T-helper 1 cell treated with Interleukin-12 subunit alpha and Interleukin-12 subunit beta and Interleukin-4 antibody, amounts not matched to agents 30 ng/mL and 1 ng/mL, for 36 hours (primary cell): ENCODE measurements around the gene MAML2. TPM values are rescaled to one million over a fixed set of nuclear protein-coding genes. Genes with fewer than 3 reads are reported as not detected.

Experiments
- intact Hi-C: fragments of 100-400 bp; cut with micrococcal nuclease; formaldehyde crosslinking; loops from one replicate; pipeline ENCODE4 v1.15.1; 2024
- total RNA-seq: library from RNA; stranded (reverse); gene quantifications from 2 replicates; pipeline ENCODE4 v1.2.3, GENCODE V29; 2022

The MAML2 gene
- total RNA-seq, 1 donor from 2014 or later, result 14.8 TPM

DNA sequence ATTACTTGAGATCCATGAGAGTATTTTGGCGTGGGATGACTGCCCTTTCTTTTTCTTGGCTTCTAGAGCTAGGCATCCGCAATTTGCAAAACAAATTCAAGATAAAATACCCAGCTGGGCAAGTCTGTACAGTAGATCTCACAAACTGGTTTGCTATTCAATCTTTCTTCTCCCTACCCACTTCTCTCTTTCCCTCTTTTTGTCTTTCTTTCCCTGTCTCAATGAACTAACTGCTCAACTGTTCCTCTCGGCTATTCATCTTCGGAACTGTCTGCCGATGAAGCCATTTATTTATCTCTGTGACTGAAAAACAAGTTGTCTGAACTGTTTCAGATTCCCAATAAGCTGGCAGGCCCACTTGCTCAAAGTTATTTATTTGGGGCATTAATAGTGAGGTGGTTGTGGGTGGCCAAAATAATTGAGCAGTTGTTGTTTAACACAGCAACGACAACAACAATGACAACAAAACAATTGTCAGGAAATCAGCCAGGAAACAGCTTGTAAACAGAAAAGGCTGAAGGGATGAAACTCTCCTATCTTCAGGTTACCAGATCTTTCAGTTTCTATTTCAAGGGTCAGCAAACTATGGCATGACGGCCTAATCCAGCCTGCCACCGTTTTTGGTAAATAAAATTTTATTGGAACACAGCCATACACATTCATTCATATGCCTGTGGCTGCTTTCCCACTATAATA is 343.1 kb downstream of the MAML2 start:
- intact Hi-C loops, result no loop called here

DNA sequence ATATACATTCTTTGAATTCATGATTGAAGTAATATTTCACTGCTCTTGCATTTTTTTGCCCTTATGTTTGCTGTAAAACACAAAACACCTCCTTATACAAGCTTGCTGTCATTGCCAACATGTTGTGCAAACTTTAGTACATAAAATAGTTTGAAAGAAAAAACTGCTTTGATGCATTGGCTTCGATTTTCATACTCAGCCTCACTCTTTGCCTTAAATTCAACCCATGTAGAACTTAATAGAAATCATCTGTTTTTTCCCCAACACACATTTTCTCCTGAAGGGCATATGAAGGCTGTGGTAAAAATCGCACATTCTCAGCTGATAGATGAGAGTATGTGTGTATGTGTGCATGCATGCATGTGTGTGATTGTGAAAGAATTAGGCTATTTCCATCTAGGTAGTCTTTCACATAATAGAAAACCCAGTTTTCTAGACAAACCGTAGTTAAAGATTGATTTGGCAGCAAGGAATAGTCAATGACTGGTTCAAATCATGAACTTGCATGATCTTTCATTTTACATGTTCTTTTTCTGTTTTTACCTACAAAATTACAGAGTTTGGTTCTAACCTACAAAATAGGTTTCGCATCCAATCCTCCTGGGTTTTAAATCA is 346.3 kb downstream of the MAML2 start:
- intact Hi-C loops, result no loop called here

DNA sequence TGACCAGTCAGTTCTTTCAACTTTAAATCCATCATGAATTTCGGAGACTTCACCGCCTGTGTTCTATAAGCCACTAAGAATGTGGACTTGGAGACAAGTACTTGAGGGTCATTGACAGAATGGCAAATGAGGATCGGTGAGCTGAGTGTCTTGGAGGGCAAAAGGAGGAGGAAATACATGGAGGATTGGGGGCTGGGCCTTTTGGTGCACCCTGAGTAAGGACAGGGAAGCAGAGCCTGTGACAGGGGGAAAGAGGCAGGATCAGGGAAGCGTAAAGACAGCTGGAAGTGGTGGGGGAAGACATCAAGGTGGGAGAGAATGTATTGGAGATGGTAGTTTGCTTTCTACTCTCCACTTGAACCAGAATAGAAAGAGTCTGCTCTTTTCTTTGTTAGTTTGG is 348.7 kb downstream of the MAML2 start:
- intact Hi-C loops, result no loop called here

DNA sequence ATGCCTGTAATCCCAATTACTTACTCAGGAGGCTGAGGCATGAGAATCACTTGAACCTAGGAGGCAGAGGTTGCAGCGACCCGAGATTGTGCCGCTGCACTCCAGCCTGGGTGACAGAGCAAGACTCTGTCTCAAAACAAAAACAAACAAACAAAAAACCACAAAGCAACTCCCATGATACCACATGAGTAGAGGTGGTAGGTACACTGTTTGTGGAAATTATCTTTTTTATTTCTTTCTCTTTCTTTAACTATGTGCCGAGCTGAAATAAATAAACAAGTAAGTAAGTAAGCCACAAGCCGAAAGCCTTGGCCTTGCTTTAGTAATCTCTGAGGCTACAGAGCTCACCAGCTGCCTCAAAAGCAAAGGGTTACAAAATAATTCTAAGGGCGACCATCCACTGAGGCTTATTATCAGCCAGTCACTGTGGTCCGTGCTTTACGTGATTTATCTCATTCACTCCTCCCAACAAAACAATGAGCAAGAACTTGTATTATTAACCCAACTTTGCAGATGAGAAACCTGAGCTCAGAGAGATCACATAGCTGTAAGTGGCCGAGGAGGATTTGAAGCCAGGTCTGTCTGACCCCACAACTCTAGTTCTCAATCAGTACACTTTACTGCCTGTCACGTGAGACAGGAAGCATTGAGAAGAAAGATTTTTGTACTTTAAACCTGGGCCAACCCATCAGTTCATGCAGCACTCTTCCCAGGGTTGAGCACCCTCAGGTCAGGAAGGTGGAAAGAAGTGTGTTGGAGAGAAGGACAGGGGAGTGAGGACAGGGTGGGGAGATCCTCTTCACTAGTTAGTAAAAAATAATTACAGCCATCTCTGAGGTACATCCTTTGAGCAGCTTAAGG is 349.3 kb downstream of the MAML2 start:
- intact Hi-C loops, result no loop called here

GRCh38 chr11:95991545-95991944 is 351.4 kb downstream of the MAML2 start:
- intact Hi-C loops, result no loop called here

- intact Hi-C loops, result no loop called here
Observed at GRCh38 chr11:95991101-95991500, 351.9 kb downstream of the MAML2 start.

GRCh38 chr11:95989780-95990179 is 353.2 kb downstream of the MAML2 start:
- intact Hi-C loops, result no loop called here

- intact Hi-C loops, result no loop called here
Observed at GRCh38 chr11:95989076-95989605, 353.9 kb downstream of the MAML2 start.

DNA sequence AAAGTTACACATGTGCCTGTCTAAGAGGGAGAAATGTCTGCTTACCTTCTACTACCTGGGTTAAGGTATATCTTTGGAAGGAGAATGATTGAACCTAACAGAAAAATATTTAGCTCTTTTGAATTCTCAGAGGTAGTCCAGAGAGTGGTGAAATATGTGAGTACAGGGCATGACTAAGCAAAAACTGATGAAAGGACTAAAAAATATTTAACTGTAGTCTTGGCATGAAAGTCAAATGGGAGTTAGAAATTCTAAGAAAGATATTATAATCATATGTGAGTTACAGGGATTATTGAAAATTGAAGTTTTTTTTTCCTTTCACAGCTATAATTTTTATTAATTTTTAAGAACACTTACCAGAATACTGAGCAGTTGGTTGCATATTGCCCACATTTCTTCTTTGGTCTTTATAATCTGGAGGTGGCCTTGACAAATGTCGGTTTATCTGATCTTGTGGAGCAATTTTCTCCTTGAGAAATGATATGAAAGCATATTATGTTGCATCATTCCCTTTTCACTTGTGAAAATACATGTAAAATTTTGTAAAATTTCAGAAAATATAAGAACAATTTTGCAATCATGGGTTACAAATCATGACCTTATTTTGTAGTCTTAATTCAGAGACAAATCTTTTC is 357.7 kb downstream of the MAML2 start:
- intact Hi-C loops, result no loop called here

DNA sequence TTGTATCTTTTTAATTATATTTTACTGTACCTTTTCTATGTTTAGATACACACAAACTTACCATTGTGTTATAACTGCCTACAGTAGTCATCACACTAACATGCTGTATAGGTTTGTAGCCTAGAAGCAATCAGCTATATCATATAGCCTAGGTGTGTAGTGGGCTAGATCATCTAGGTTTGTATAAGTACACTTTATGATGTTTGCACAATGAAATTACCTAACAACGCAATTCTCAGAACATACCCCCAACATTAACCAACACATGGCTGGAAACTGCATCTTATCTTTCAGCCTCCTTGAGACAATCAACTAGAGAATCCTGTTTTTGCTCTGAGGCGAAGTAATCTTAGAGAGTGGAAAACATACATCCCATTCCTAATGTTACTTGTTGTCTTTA is 358.9 kb downstream of the MAML2 start:
- intact Hi-C loops, result no loop called here

GRCh38 chr11:95977534-95978174 is 365.3 kb downstream of the MAML2 start:
- intact Hi-C loops, result no loop called here

- intact Hi-C loops, result no loop called here
Observed at GRCh38 chr11:95976550-95976949, 366.4 kb downstream of the MAML2 start.

DNA sequence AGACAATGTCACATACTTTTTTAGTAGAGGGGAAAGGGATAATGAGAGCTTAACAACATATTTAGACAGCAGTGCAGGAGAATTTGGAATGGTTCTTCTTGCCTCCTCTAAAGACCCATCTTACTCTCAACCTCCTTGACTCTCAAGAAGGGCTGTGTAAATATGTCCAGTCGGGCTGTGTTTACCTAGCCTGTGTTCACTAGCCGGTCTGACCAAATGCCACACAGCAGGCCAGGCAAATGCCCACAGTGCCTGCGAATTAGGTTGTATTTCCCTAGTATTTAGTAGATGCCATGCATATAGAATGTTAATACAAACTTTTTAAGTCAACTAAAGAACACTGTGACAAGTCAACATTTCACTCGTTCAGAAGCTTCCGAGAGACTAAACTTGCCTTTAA is 367.7 kb downstream of the MAML2 start:
- intact Hi-C loops, result no loop called here

DNA sequence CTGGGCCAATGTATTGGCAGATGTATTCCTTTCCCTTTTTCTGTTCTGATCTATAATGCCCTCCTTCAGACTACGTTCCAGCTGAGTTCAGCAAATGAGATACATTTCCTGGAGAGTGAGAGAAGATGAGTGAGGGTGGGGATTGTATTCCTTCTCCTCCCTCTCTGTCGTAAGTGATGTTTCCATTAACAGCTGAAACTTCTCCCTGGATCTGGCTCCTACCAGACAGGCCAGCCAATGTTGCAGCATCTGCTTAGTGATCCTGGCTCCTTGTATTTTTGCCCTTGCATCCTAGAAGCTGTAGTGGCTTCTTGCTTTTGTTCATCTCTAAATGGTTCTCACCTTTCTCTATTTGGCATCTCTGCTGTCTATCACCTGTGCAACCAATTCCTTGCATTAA is 370.9 kb downstream of the MAML2 start:
- intact Hi-C loops, result no loop called here

GRCh38 chr11:95968585-95968984 is 374.4 kb downstream of the MAML2 start:
- intact Hi-C loops, result loop anchor here (1.0 kb wide), 1 partner anchor 132 kb away; no protein-coding TSS in a partner anchor

GRCh38 chr11:95964281-95964680 is 378.7 kb downstream of the MAML2 start:
- intact Hi-C loops, result no loop called here

- intact Hi-C loops, result no loop called here
Observed at GRCh38 chr11:95961758-95962157, 381.2 kb downstream of the MAML2 start.

- intact Hi-C loops, result no loop called here
Observed at GRCh38 chr11:95950905-95951304, 392.1 kb downstream of the MAML2 start.

GRCh38 chr11:95948637-95949036 is 394.4 kb downstream of the MAML2 start:
- intact Hi-C loops, result no loop called here

GRCh38 chr11:95944623-95945022 is 398.4 kb downstream of the MAML2 start:
- intact Hi-C loops, result no loop called here

- intact Hi-C loops, result no loop called here
Observed at GRCh38 chr11:95943546-95943945, 399.4 kb downstream of the MAML2 start.
